ENCODE data around the gene UNC5B. TPM values are rescaled to one million over a fixed set of nuclear protein-coding genes. Genes with fewer than 3 reads are reported as not detected.

Gene UNC5B
- total RNA-seq, 4 donors from 2014 or later: 4.2 to 17.6 (median 8.0) TPM

GRCh38 chr10:71239946-71240795 is 27.8 kb downstream of the UNC5B start:
- H3K4me3 ChIP-seq (ENCODE audit: low read depth, poor library complexity, severe bottlenecking): no peak overlapping the region
- no peak for DNase-seq (ENCODE audit: low spot score in 2 of 2)
- intact Hi-C loops (cut with DNase I; ENCODE audit: low total_unique reads): no loop called here
- no peak for TF ChIP-seq POLR2A (IDR thresholded peaks at IDR 0.05)
- no peak for TF ChIP-seq CTCF (IDR thresholded peaks at IDR 0.05)
- 84 to 90% methylated on average over 22 of the region's 22 CpGs for WGBS, 2 donors

- TF ChIP-seq CTCF (IDR thresholded peaks at IDR 0.05): no peak
- TF ChIP-seq POLR2A (IDR thresholded peaks at IDR 0.05): no peak
- 26 to 49% methylated on average over 9 to 10 of the region's 11 CpGs for WGBS, 2 donors
- intact Hi-C loops (cut with DNase I; ENCODE audit: low total_unique reads): no loop called here
- no peak for DNase-seq (ENCODE audit: low spot score in 2 of 2)
- H3K4me3 ChIP-seq (ENCODE audit: low read depth, poor library complexity, severe bottlenecking): no peak overlapping the region
Observed at GRCh38 chr10:71241114-71241829, 28.9 kb downstream of the UNC5B start.

GRCh38 chr10:71241830-71242621 is 29.7 kb downstream of the UNC5B start:
- DNase-seq (ENCODE audit: low spot score in 2 of 2): no peak
- no peak overlapping the region for H3K4me3 ChIP-seq (ENCODE audit: low read depth, poor library complexity, severe bottlenecking)
- WGBS, 2 donors: 52 to 59% methylated on average over 10 to 12 of the region's 12 CpGs
- intact Hi-C loops (cut with DNase I; ENCODE audit: low total_unique reads): no loop called here
- no peak for TF ChIP-seq CTCF (IDR thresholded peaks at IDR 0.05)
- no peak for TF ChIP-seq POLR2A (IDR thresholded peaks at IDR 0.05)

- no peak overlapping the region for H3K4me3 ChIP-seq (ENCODE audit: low read depth, poor library complexity, severe bottlenecking)
- intact Hi-C loops (cut with DNase I; ENCODE audit: low total_unique reads): no loop called here
- DNase-seq (ENCODE audit: low spot score in 2 of 2): no peak
- TF ChIP-seq CTCF (IDR thresholded peaks at IDR 0.05): no peak
- TF ChIP-seq POLR2A (IDR thresholded peaks at IDR 0.05): no peak
- 89% methylated on average over 11 to 12 of the region's 13 CpGs for WGBS, 2 donors
Observed at GRCh38 chr10:71242622-71243009, 30.2 kb downstream of the UNC5B start.

- H3K4me3 ChIP-seq (ENCODE audit: low read depth, poor library complexity, severe bottlenecking): no peak overlapping the region
- peak in 1 of 2 donors; percentile 59 for DNase-seq (ENCODE audit: low spot score in 2 of 2)
- TF ChIP-seq CTCF (IDR thresholded peaks at IDR 0.05) (no peak), POLR2A (IDR thresholded peaks at IDR 0.05) (no peak)
- intact Hi-C loops (cut with DNase I; ENCODE audit: low total_unique reads): no loop called here
- 26 to 41% methylated on average over 6 of the region's 6 CpGs for WGBS, 2 donors
Observed at GRCh38 chr10:71243756-71244395, 31.5 kb downstream of the UNC5B start.
